Measurements from ENCODE around the gene SLC7A6OS.

Gene SLC7A6OS

GRCh38 chr16:68275611-68276191, 35.0 kb downstream of the SLC7A6OS start:
- DNase-seq = no peak

GRCh38 chr16:68274441-68274840, 36.3 kb downstream of the SLC7A6OS start:
- no peak for DNase-seq

- DNase-seq = no peak
Observed at GRCh38 chr16:68273896-68274295, 36.9 kb downstream of the SLC7A6OS start.

- no peak for DNase-seq
Observed at GRCh38 chr16:68273459-68273858, 37.3 kb downstream of the SLC7A6OS start.

GRCh38 chr16:68272507-68273209, 38.1 kb downstream of the SLC7A6OS start:
- no peak for DNase-seq

- DNase-seq = no peak
Observed at GRCh38 chr16:68270353-68270752, 40.4 kb downstream of the SLC7A6OS start.

- no peak for DNase-seq
Observed at GRCh38 chr16:68269793-68270192, 41.0 kb downstream of the SLC7A6OS start.

- no peak for DNase-seq
Observed at GRCh38 chr16:68267612-68268405, 42.9 kb downstream of the SLC7A6OS start.

GRCh38 chr16:68265078-68265920, 45.4 kb downstream of the SLC7A6OS start:
- DNase-seq = no peak

- peak; percentile 46 for DNase-seq
Observed at GRCh38 chr16:68264128-68265077, 46.3 kb downstream of the SLC7A6OS start, which contains the start of gene SLC7A6. Gene SLC7A6, plus strand, starts transcription at chr16:68264526. Its CDS starts 10,201 bp downstream, at chr16:68274727.

- no peak for DNase-seq
Observed at GRCh38 chr16:68263559-68264127, 47.1 kb downstream of the SLC7A6OS start.

GRCh38 chr16:68259007-68259825, 51.5 kb downstream of the SLC7A6OS start:
- no peak for DNase-seq

GRCh38 chr16:68257906-68258800, 52.6 kb downstream of the SLC7A6OS start:
- DNase-seq = no peak

GRCh38 chr16:68257251-68257905, 53.4 kb downstream of the SLC7A6OS start:
- no peak for DNase-seq

- DNase-seq = no peak
Observed at GRCh38 chr16:68255712-68256111, 55.0 kb downstream of the SLC7A6OS start.

GRCh38 chr16:68253721-68254120, 57.0 kb downstream of the SLC7A6OS start:
- DNase-seq = no peak

- DNase-seq = no peak
Observed at GRCh38 chr16:68252383-68252782, 58.4 kb downstream of the SLC7A6OS start.

- no peak for DNase-seq
Observed at GRCh38 chr16:68251832-68252231, 58.9 kb downstream of the SLC7A6OS start.

- no peak for DNase-seq
Observed at GRCh38 chr16:68250951-68251350, 59.8 kb downstream of the SLC7A6OS start.

All from midbrain (tissue), 1 donor.